ENCODE data around the gene SLC7A9.
"Not testable (repeated sequence)": the region's sequence is repeated elsewhere in the genome, so short reads cannot be mapped to it uniquely, and the experiment has no call there.

Gene SLC7A9

DNA sequence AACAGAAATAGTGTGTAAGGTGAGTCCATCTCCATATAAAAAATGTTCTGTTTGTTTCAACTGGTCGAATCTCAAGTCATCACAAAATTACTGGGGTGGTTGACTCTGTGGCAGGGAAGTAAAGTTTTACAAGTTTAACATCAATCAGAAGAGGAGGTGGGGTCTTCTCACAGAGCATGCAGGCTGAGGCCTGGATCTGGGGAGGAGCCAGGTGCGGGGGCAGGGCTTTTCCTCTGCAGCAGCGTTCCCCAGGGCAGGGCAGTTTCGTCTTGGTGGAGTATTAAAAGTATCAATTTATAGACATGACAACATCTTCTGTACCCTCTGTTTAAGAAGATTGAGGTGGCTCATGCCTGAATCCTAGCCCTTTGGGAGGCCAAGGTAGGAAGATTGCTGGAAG, 68.8 kb downstream of the SLC7A9 start:
- DNase-seq (ENCODE audit: low spot score), result no peak

DNA sequence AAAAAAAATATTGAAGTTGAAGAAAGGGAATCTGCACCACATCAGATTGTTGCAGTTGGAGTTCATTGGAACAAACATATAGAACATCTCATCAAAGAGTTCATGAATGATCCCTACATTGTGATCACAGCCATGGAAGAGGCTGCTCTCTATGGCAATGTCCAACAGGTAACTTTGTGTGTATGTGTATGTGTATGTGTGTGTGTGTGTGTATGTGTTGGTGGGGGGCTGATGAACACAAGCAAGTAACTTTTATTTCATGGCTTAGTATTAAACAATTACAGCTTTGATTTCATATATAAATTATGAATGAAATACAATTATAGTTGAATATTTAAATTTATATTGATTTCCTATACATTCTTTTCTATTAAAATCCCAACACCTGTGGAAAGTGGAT, 69.4 kb downstream of the SLC7A9 start:
- no peak for DNase-seq (ENCODE audit: low spot score)

DNA sequence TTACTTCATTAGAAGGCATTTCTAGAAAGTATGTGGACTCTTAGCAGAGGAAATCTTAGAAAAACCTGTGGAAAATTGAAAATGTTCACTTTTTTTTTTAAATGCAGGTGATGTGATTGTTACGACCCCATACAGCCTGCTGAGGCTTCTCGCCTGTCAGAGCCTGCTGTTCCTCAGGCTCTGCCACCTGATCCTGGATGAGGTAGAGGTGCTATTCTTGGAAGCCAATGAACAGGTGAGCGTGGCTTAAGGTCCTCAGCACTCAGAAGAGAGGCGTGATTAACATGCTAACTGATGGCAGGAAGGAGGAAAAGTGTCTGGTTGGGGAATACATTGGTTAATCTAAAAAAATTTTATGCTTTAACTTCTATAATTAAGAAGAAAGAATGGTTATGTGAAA, 71.4 kb downstream of the SLC7A9 start:
- no peak for DNase-seq (ENCODE audit: low spot score)

DNA sequence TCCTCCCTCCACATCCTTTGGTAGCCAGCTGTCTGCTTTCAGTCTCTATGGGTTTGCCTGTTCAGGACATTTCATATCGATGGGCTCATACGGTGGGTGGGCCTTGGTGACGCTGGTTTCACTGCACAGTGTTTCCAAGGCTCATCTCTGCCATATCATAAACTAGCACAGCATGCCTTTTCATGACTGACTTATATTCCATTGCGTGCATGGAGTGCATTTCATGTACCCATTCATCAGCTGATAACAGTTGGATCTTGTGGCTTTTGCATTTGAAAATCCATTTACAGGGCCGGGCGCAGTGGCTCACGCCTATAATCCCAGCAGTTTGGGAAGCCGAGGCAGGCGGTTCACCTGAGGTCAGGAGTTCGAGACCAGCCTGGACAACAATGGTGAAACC, 80.1 kb downstream of the SLC7A9 start:
- no peak for DNase-seq (ENCODE audit: low spot score)

DNA sequence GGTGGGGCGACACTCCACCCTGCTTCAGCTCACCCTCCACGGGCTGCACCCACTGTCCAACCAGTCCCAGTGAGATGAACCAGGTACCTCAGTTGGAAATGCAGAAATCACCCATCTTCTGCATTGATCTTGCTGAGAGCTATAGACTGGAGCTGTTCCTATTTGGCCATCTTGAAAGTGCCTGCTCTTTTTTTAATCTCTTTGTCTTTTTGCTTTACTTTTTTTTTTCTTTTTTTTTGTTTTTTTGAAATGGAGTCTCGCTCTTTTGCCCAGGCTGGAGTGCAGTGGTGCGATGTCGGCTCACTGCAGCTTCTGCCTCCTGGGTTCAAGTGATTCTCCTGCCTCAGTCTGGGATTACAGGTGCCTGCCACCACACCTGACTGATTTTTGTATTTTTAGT, 81.7 kb downstream of the SLC7A9 start:
- DNase-seq (ENCODE audit: low spot score), result not testable (repeated sequence)

DNA sequence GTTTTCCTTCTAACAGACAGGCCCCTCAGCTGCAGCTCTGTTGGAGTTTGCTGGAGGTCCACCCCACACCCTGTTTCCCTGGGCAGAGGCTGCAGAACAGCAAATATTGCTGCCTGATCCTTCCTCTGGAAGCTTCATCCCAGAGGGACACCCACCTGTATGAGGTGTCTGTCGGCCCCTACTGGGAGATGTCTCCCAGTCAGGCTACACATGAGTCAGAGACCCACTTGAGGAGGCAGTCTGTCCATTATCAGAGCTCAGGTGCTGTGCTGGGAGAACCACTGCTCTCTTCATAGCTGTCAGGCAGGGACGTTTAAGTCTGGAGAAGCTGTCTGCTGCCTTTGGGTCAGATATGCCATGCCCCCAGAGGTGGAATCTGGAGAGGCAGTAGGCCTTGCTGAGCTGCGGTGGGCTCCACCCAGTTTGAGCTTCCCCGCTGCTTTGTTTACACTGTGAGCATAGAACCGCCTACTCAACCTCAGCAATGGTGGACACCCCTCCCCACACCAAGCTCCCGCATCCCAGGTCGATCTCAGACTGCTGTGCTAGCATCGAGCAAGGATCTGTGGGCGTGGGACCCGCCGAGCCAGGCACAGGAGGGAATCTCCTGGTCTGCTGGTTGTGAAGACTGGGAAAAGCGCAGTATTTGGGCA, 82.3 kb downstream of the SLC7A9 start:
- DNase-seq (ENCODE audit: low spot score), result not testable (repeated sequence)

DNA sequence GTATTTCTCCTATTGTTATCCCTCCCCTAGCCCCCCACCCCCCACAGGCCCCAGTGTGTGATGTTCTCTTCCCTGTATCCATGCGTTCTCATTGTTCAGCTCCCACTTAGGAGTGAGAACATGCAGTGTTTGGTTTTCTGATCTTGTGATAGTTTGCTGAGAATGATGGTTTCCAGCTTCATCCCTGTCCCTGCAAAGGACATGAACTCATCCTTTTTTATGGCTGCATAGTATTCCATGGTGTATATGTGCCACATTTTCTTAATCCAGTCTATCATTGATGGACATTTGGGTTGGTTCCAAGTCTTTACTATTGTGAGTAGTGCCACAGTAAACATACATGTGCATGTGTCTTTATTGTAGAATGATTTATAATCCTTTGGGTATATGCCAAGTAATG, 87.5 kb downstream of the SLC7A9 start:
- not testable (repeated sequence) for DNase-seq (ENCODE audit: low spot score)

DNA sequence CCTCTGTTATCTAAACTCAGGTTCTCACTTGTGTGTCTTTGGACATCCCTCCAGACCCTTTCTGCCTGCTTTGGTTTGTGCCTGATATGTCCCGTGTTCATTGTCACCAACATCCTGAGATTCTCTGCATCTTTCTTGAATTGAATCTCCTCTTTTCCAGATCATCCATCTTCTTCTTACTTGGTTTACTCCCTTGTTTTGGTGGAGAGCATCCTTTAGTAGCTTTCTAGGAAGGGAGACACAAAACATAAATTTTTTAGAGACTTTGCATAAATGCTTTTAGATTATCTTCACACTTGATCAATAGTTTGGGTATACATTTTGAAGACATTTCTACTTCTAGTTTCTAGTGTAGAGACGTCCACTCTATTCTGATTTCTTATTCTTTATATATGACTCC, 88.3 kb downstream of the SLC7A9 start:
- no peak for DNase-seq (ENCODE audit: low spot score)
